ACC112 (cell line): Measurements from ENCODE around the gene SYCN.

ENCODE experiments used
- H2AFZ ChIP-seq: fragments of 200-600 bp; sonication (generic); one replicate; pipeline ENCODE4 v1.6.0; 2017; ENCODE audit warnings: antibody characterized with exemption, low read length; ENCODE audit not compliant: unreplicated experiment
- H3K27ac ChIP-seq: fragments of 200-600 bp; sonication (generic); 2 replicates; pipeline ENCODE4 v1.5.1; 2014; ENCODE audit warnings: low read depth, mild to moderate bottlenecking, antibody characterized with exemption, low read length, moderate library complexity
- H3K27me3 ChIP-seq: fragments of 200-600 bp; sonication (generic); 2 replicates; pipeline ENCODE4 v1.6.1; 2014; ENCODE audit warnings: mild to moderate bottlenecking, antibody characterized with exemption, low read length, moderate library complexity, mixed read lengths; ENCODE audit not compliant: insufficient read depth
- H3K36me3 ChIP-seq: fragments of 200-600 bp; sonication (generic); 2 replicates; pipeline ENCODE4 v1.6.1; 2016; ENCODE audit warnings: mild to moderate bottlenecking, antibody characterized with exemption, low read length, moderate library complexity, mixed read lengths; ENCODE audit not compliant: insufficient read depth
- H3K4me1 ChIP-seq: fragments of 200-600 bp; sonication (generic); one replicate; pipeline ENCODE4 v1.6.1; 2016; ENCODE audit warnings: low read length, mixed read lengths; ENCODE audit not compliant: insufficient read depth, unreplicated experiment, control insufficient read depth
- H3K4me3 ChIP-seq: fragments of 200-600 bp; sonication (generic); 2 replicates; pipeline ENCODE4 v1.5.1; 2014; ENCODE audit warnings: mild to moderate bottlenecking, low read depth, low read length
- H3K79me2 ChIP-seq: fragments of 200-600 bp; sonication (generic); one replicate; pipeline ENCODE4 v1.6.0; 2016; ENCODE audit warnings: low read length; ENCODE audit not compliant: control insufficient read depth, unreplicated experiment, insufficient read depth

The SYCN gene

DNA sequence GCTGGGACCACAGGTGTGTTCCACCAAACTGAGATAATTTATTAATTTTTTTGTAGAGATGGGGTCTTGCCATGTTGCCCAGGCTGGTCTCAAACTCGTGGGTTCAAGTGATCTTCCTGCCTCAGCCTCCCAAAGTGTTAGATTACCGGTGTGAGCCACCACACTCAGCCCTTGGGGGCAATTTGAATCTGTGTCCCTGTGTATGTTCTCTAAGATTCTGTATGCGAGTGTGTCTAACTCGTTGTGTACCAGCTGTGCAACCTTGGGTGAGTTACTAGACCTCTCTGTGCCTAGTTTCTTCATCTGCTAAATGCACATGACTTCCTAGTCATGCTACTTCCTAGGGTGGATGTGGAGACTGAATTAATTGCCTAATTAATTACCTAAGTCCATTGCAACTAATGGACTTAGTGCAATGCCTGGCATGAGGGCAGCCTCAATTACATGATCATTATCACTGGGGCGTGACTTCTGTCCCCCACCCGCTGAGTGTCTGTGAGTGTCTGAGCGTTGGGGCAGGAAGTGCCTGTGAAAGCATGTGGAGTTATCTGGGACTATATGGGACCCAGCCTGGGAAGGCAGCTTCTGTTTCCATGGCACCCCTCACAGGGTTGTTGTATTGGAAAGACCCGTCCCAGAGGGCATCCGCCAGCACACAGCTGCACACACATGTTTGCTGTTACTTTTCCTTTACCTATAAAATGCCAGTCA is 9.1 kb downstream of the SYCN start:
- Histone ChIP-seq H2AFZ (no peak overlapping the region), H3K27me3 (peaks cover 30% of the 10 kb centered on the region), H3K4me3 (no peak overlapping the region), H3K79me2 (no peaks in the 10 kb centered on the region), H3K4me1 (peaks cover 4% of the 10 kb centered on the region), H3K36me3 (no peaks in the 10 kb centered on the region), H3K27ac (no peak overlapping the region)

DNA sequence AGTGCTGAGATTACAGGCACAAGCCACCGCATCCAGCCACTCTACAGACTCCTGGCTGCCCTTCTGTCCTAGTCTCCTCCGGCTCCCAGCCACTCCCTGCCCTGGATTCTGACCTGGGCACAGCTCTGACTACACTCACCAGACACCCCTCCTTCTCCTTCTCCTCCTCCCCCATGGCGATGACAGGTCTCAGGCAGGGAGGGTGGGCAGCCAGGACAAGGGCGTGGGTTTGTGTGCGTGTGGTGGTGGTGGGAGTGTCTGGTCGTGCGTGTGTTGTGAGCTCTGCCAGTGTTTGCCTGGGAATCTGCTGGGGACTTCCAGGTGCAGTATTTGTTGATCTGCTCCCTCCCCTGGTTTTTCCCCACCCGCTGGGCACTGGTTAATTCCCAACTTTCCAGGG is 10.3 kb downstream of the SYCN start:
- Histone ChIP-seq H3K4me3 (no peak overlapping the region), H2AFZ (no peak overlapping the region), H3K4me1 (peaks cover 4% of the 10 kb centered on the region), H3K27ac (no peak overlapping the region), H3K36me3 (no peaks in the 10 kb centered on the region), H3K27me3 (peaks cover 30% of the 10 kb centered on the region), H3K79me2 (no peaks in the 10 kb centered on the region)

DNA sequence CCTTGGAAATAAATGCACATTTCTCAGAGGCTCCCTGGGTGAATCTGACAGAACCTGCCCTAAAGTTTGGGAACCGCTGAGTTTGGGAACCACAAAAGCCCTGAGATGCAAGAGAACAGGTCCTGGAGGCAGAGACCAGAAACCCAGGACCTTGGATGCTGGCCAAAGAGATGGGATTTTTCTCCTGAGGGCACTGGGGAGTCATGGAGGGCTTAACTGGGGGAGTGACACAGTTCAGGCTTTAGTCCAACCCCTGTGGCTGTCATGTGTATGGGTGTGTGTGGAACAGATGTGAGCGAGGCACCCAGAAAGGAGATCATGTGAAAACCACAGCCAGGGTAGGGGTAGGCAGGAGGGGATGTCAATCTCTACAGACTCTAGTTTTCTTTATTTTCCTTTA is 11.2 kb downstream of the SYCN start:
- Histone ChIP-seq H3K4me1 (peaks cover under 1% of the 10 kb centered on the region), H3K27me3 (peaks cover 27% of the 10 kb centered on the region), H3K79me2 (no peaks in the 10 kb centered on the region), H3K36me3 (no peaks in the 10 kb centered on the region), H3K27ac (no peak overlapping the region), H2AFZ (no peak overlapping the region), H3K4me3 (no peak overlapping the region)

DNA sequence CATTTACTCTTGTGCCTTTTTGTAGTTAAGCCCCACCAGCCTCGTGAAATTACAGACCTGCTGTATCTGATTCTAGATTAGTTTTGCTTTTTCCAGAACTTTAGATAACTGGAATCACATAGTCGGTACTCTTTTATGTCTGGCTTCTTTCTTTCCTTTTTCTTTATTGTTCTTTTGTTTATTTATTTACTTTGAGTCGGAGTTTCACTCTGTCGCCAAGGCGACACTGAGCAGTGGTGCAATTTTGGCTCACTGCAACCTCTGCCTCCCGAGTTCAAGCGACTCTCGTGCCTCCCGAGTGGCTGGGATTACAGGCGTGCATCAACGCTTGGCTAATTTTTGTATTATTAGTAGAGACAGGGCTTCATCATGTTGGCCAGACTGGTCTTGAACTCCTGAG is 13.3 kb downstream of the SYCN start:
- H3K27ac ChIP-seq = no peak overlapping the region
- H3K36me3 ChIP-seq = no peaks in the 10 kb centered on the region
- H3K27me3 ChIP-seq = peaks cover 8% of the 10 kb centered on the region; the same call in 1 of the 2 replicates
- no peaks in the 10 kb centered on the region for H3K4me1 ChIP-seq
- H3K79me2 ChIP-seq = no peaks in the 10 kb centered on the region
- no peak overlapping the region for H3K4me3 ChIP-seq
- no peak overlapping the region for H2AFZ ChIP-seq

DNA sequence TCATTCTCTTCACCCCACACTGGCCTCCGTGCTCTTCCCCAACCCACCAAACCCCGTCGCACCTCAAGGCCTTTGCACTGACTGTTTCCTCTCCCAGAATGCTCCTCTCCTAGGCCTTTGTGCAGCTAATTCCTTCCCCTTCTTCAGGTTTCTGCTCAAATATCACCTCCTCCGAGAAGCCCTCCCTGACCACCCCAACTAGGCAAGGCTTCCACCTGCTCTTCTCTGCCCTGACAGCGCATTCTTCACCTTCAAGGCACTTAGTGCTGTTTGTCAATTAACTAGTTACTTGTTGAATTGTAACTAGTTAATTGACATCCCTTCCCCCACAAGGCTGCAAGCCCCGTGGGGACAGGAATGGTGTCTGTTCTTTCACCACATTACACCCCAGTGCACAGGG is 15.1 kb downstream of the SYCN start:
- H3K36me3 ChIP-seq = no peaks in the 10 kb centered on the region
- H3K27ac ChIP-seq = no peak overlapping the region
- no peak overlapping the region for H3K4me3 ChIP-seq
- no peaks in the 10 kb centered on the region for H3K79me2 ChIP-seq
- H2AFZ ChIP-seq = no peak overlapping the region
- H3K4me1 ChIP-seq = no peaks in the 10 kb centered on the region
- no peaks in the 10 kb centered on the region for H3K27me3 ChIP-seq

DNA sequence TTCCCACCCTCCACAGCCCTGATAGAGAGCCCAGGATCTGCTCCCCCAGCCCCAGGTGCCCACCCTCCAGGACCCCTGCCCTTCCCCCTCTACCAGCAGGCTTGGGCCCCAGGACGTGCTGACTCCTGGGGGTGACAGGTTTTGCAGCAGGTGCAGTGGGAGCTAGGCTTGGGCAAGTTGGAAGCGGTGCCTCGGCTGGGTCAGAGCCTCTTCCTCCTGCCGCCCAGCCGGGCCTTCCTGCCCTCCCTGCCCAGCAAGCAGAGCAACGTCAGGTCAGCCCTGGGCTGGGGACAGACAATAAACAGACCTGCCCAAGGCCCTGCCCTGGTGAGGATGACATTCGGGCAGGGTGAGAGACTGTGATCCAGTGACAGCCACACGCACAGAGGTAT is 16.5 kb downstream of the SYCN start:
- no peaks in the 10 kb centered on the region for H3K4me1 ChIP-seq
- H3K27ac ChIP-seq = no peak overlapping the region
- no peaks in the 10 kb centered on the region for H3K79me2 ChIP-seq
- no peak overlapping the region for H3K4me3 ChIP-seq
- H3K27me3 ChIP-seq = no peaks in the 10 kb centered on the region
- no peaks in the 10 kb centered on the region for H3K36me3 ChIP-seq
- no peak overlapping the region for H2AFZ ChIP-seq

DNA sequence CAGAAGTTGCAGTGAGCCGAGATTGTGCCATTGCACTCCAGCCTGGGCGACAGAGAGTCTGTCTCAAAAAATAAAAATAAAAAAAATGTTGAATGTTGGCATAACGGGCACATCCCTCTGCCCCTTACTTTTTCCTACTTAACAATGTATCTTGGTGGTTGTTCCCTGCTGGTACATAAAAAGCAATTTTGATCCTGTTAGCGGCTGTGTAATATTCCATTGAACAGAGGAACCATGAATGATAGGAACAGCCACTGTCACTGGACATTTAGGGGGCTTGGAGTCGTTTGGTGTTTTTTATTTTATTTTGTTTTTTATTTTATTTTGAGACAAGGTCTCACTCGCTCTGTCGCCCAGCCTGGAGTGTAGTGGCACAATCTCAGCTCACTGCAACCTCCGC is 17.7 kb downstream of the SYCN start:
- Histone ChIP-seq H3K27me3 (no peaks in the 10 kb centered on the region), H2AFZ (no peak overlapping the region), H3K36me3 (no peaks in the 10 kb centered on the region), H3K4me3 (no peak overlapping the region), H3K4me1 (no peaks in the 10 kb centered on the region), H3K27ac (no peak overlapping the region), H3K79me2 (no peaks in the 10 kb centered on the region)

DNA sequence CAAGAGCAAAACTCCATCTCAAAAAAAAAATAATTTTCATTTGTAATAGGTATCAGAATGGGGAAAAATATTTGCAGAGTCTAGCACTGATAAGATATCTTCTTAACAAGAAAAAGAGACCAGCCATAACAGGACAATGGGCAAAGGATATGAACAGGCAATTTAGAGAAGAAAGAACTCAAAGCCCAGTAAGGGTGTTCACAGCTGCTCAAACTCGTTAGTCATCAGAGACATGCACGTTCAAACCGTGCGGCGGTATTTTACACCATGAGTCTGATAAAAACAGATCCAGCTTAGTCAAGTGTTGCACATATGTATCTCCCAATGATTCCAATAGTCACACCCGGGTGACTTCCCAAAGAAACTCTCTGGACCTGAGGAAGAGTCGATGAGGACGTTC is 21.0 kb downstream of the SYCN start:
- no peak overlapping the region for H3K4me3 ChIP-seq
- no peaks in the 10 kb centered on the region for H3K36me3 ChIP-seq
- H2AFZ ChIP-seq = no peak overlapping the region
- no peaks in the 10 kb centered on the region for H3K27me3 ChIP-seq
- H3K27ac ChIP-seq = no peak overlapping the region
- H3K4me1 ChIP-seq = no peaks in the 10 kb centered on the region
- H3K79me2 ChIP-seq = no peaks in the 10 kb centered on the region

DNA sequence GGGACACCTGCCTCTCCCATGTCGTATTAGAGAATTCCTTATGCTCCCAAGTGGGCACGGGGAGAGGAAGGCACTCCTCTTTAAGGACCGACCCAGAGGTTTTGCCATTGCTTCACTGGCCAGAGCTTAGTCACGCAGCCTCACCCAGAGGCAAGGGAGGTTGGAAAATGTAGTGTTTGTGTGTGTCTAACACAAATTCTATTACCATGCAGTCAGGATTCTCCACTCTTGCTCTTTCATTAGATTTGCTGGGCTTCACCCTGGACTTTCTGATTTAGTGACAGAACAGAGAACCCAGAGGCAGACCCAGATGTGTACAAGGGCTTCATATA is 21.9 kb downstream of the SYCN start:
- H3K27me3 ChIP-seq = no peaks in the 10 kb centered on the region
- no peak overlapping the region for H3K4me3 ChIP-seq
- H2AFZ ChIP-seq = no peak overlapping the region
- H3K4me1 ChIP-seq = no peaks in the 10 kb centered on the region
- H3K27ac ChIP-seq = no peak overlapping the region
- H3K79me2 ChIP-seq = no peaks in the 10 kb centered on the region
- no peaks in the 10 kb centered on the region for H3K36me3 ChIP-seq

DNA sequence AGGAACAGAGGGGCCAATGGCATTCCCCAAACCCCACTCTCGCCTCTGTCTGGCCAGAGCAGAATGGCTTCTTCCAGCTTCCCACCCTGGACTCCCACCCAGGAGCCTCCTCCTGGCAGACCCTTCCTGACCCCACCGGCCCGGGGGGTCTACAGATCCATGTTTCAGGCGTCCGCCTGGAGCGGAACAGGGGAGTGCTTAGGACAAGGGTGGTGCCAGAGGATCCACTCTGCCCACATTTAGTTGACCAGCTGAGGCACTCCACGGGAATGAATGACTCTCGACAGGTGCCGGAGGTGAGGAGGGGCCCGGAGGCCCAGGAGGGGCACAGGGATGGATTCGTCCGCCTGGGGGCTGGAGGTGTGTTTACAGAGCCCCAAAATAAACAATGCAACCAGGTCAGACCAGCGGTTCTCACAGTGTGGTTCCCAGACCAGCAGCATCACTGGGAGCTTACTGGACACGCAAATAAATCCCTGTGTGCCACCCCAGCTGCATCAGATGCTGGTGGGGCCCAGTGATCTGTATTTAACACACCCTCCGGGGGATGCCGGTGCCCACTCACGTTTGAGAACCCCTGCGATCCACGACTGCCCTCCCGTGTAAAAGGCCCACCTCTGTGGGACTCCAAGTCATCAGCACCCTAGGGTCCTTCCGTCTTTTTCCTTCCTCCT is 22.4 kb downstream of the SYCN start:
- H3K4me3 ChIP-seq = no peak overlapping the region
- H3K27ac ChIP-seq = no peak overlapping the region
- no peaks in the 10 kb centered on the region for H3K36me3 ChIP-seq
- no peaks in the 10 kb centered on the region for H3K79me2 ChIP-seq
- H3K4me1 ChIP-seq = no peaks in the 10 kb centered on the region
- no peaks in the 10 kb centered on the region for H3K27me3 ChIP-seq
- H2AFZ ChIP-seq = no peak overlapping the region

DNA sequence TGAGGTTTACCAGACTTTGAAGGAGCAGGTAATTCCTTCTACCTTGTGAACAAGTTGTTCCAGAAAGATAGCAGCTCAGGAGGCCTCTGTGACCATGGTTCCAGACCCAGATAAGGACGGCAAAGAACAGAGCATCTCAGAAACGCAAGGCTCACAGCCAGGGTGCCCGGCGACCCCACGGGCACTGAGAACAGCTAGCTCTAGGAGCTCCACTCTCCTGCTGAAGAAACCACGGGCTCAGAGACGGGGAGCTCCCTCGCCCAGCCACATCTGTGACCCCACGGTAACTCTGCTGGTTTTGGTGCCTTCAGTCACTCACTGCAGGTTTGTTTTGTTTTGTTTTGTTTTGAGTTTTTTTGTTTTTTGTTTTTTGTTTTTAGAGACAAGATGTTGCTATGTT is 23.3 kb downstream of the SYCN start:
- no peak overlapping the region for H2AFZ ChIP-seq
- H3K27ac ChIP-seq = no peak overlapping the region
- no peaks in the 10 kb centered on the region for H3K27me3 ChIP-seq
- no peaks in the 10 kb centered on the region for H3K4me1 ChIP-seq
- H3K4me3 ChIP-seq = no peak overlapping the region
- H3K36me3 ChIP-seq = no peaks in the 10 kb centered on the region
- no peaks in the 10 kb centered on the region for H3K79me2 ChIP-seq
